Measurements from ENCODE around the gene ANKRD44.
A peak's percentile ranks its signal among the peaks of the same experiment; 100 is the strongest.

The ANKRD44 gene

GRCh38 chr2:197179744-197180498 lies 130.7 kb downstream of the ANKRD44 start:
- Histone ChIP-seq H2AFZ (ENCODE audit: low read depth, low read length) (no peak overlapping the region), H3K4me2 (ENCODE audit: low read length, poor library complexity, severe bottlenecking) (no peak overlapping the region), H4K8ac (ENCODE audit: low read length) (peak overlapping the region; percentile 58), H2BK120ac (ENCODE audit: low read depth, low read length) (no peak overlapping the region), H3K9ac (ENCODE audit: low read length) (peak overlapping the region; percentile 54), H3K14ac (ENCODE audit: low read length in 2 of 2) (no peak overlapping the region), H3K4ac (ENCODE audit: low read depth in 1 of 2, low read length in 2 of 2) (no peak overlapping the region), H3K4me3 (ENCODE audit: insufficient read depth in 1 of 2, low read depth in 1 of 2, low read length in 2 of 2) (no peak overlapping the region), H3K9me3 (ENCODE audit: control insufficient read depth, low read length) (no peaks in the 10 kb centered on the region), H3K4me1 (ENCODE audit: control insufficient read depth, insufficient read depth, low read depth, low read length) (peaks cover 10% of the 10 kb centered on the region), H3K18ac (ENCODE audit: low read depth in 1 of 2, low read length in 2 of 2) (no peak overlapping the region), H3K23ac (ENCODE audit: low read length in 2 of 2) (no peak overlapping the region), H3K27ac (ENCODE audit: low read length, poor library complexity, severe bottlenecking) (peak overlapping the region; percentile 53), H2BK12ac (ENCODE audit: low read length in 2 of 2) (peak overlapping the region in 1 of 2 experiments; percentile 90), H2BK15ac (ENCODE audit: low read depth, poor library complexity, severe bottlenecking) (peak overlapping the region; percentile 17), H4K91ac (ENCODE audit: low read length) (no peak overlapping the region), H3K79me1 (replicated peaks; ENCODE audit: low read length, poor library complexity, severe bottlenecking) (no peaks in the 10 kb centered on the region), H3K36me3 (ENCODE audit: control insufficient read depth in 1 of 2, insufficient read depth in 2 of 2, low read depth in 1 of 2, low read length in 2 of 2) (no peaks in the 10 kb centered on the region), H3K27me3 (ENCODE audit: control insufficient read depth in 1 of 2, insufficient read depth in 1 of 2, low read length in 2 of 2) (no peaks in the 10 kb centered on the region), H2BK5ac (ENCODE audit: low read depth, low read length, poor library complexity, severe bottlenecking) (no peak overlapping the region), H2AK5ac (ENCODE audit: low read length, severe bottlenecking) (no peak overlapping the region)
- 22% methylated on average over 11 of the region's 12 CpGs for WGBS
- DNase-seq: peak; percentile 20

- no peaks in the 10 kb centered on the region for H3K9me3 ChIP-seq (ENCODE audit: control insufficient read depth, low read length)
- no peak overlapping the region for H2AFZ ChIP-seq (ENCODE audit: low read depth, low read length)
- H3K9ac ChIP-seq (ENCODE audit: low read length): no peak overlapping the region
- no peak overlapping the region for H3K4me2 ChIP-seq (ENCODE audit: low read length, poor library complexity, severe bottlenecking)
- no peak overlapping the region for H2AK5ac ChIP-seq (ENCODE audit: low read length, severe bottlenecking)
- no peak overlapping the region for H2BK15ac ChIP-seq (ENCODE audit: low read depth, poor library complexity, severe bottlenecking)
- H3K27ac ChIP-seq (ENCODE audit: low read length, poor library complexity, severe bottlenecking): no peak overlapping the region
- H3K4me3 ChIP-seq (ENCODE audit: insufficient read depth in 1 of 2, low read depth in 1 of 2, low read length in 2 of 2): no peak overlapping the region
- no peak overlapping the region for H2BK5ac ChIP-seq (ENCODE audit: low read depth, low read length, poor library complexity, severe bottlenecking)
- WGBS: 0% methylated on average over 1 of the region's 1 CpG
- DNase-seq: no peak
- H3K14ac ChIP-seq (ENCODE audit: low read length in 2 of 2): no peak overlapping the region
- no peak overlapping the region for H3K18ac ChIP-seq (ENCODE audit: low read depth in 1 of 2, low read length in 2 of 2)
- H3K27me3 ChIP-seq (ENCODE audit: control insufficient read depth in 1 of 2, insufficient read depth in 1 of 2, low read length in 2 of 2): no peaks in the 10 kb centered on the region
- H3K4ac ChIP-seq (ENCODE audit: low read depth in 1 of 2, low read length in 2 of 2): no peak overlapping the region
- H3K23ac ChIP-seq (ENCODE audit: low read length in 2 of 2): no peak overlapping the region
- H3K79me1 ChIP-seq (replicated peaks; ENCODE audit: low read length, poor library complexity, severe bottlenecking): no peaks in the 10 kb centered on the region
- H3K36me3 ChIP-seq (ENCODE audit: control insufficient read depth in 1 of 2, insufficient read depth in 2 of 2, low read depth in 1 of 2, low read length in 2 of 2): no peaks in the 10 kb centered on the region
- H4K8ac ChIP-seq (ENCODE audit: low read length): no peak overlapping the region
- no peak overlapping the region for H4K91ac ChIP-seq (ENCODE audit: low read length)
- no peak overlapping the region for H2BK120ac ChIP-seq (ENCODE audit: low read depth, low read length)
- no peak overlapping the region for H2BK12ac ChIP-seq (ENCODE audit: low read length in 2 of 2)
- peaks cover 11% of the 10 kb centered on the region for H3K4me1 ChIP-seq (ENCODE audit: control insufficient read depth, insufficient read depth, low read depth, low read length)
These were observed 134.1 kb downstream of the ANKRD44 start for GRCh38 chr2:197176522-197176921.

- no peak overlapping the region for H2BK5ac ChIP-seq (ENCODE audit: low read depth, low read length, poor library complexity, severe bottlenecking)
These were observed 136.0 kb downstream of the ANKRD44 start for GRCh38 chr2:197174539-197175094.

GRCh38 chr2:197171582-197171981 lies 139.0 kb downstream of the ANKRD44 start:
- H3K79me1 ChIP-seq (replicated peaks; ENCODE audit: low read length, poor library complexity, severe bottlenecking): no peaks in the 10 kb centered on the region
- H3K27me3 ChIP-seq (ENCODE audit: control insufficient read depth in 1 of 2, insufficient read depth in 1 of 2, low read length in 2 of 2): no peaks in the 10 kb centered on the region

More at GRCh38 chr2:197174539-197175094, 136.0 kb downstream of the ANKRD44 start:
- Histone ChIP-seq H3K4ac (ENCODE audit: low read depth in 1 of 2, low read length in 2 of 2) (no peak overlapping the region), H3K27me3 (ENCODE audit: control insufficient read depth in 1 of 2, insufficient read depth in 1 of 2, low read length in 2 of 2) (no peaks in the 10 kb centered on the region), H2BK12ac (ENCODE audit: low read length in 2 of 2) (no peak overlapping the region), H2AK5ac (ENCODE audit: low read length, severe bottlenecking) (no peak overlapping the region), H3K36me3 (ENCODE audit: control insufficient read depth in 1 of 2, insufficient read depth in 2 of 2, low read depth in 1 of 2, low read length in 2 of 2) (no peaks in the 10 kb centered on the region), H3K79me1 (replicated peaks; ENCODE audit: low read length, poor library complexity, severe bottlenecking) (no peaks in the 10 kb centered on the region), H3K4me1 (ENCODE audit: control insufficient read depth, insufficient read depth, low read depth, low read length) (peaks cover 4% of the 10 kb centered on the region), H4K91ac (ENCODE audit: low read length) (no peak overlapping the region), H3K9ac (ENCODE audit: low read length) (no peak overlapping the region), H3K18ac (ENCODE audit: low read depth in 1 of 2, low read length in 2 of 2) (no peak overlapping the region), H3K14ac (ENCODE audit: low read length in 2 of 2) (no peak overlapping the region), H4K8ac (ENCODE audit: low read length) (no peak overlapping the region), H2BK15ac (ENCODE audit: low read depth, poor library complexity, severe bottlenecking) (no peak overlapping the region), H3K4me2 (ENCODE audit: low read length, poor library complexity, severe bottlenecking) (no peak overlapping the region), H3K23ac (ENCODE audit: low read length in 2 of 2) (no peak overlapping the region), H3K9me3 (ENCODE audit: control insufficient read depth, low read length) (no peaks in the 10 kb centered on the region), H2AFZ (ENCODE audit: low read depth, low read length) (no peak overlapping the region), H2BK120ac (ENCODE audit: low read depth, low read length) (no peak overlapping the region), H3K4me3 (ENCODE audit: insufficient read depth in 1 of 2, low read depth in 1 of 2, low read length in 2 of 2) (no peak overlapping the region), H3K27ac (ENCODE audit: low read length, poor library complexity, severe bottlenecking) (no peak overlapping the region)
- WGBS: 48% methylated on average over 2 of the region's 2 CpGs
- DNase-seq: no peak

More at GRCh38 chr2:197171582-197171981, 139.0 kb downstream of the ANKRD44 start:
- WGBS: 86% methylated on average over 4 of the region's 4 CpGs
- H2BK12ac ChIP-seq (ENCODE audit: low read length in 2 of 2): no peak overlapping the region
- no peak overlapping the region for H2BK5ac ChIP-seq (ENCODE audit: low read depth, low read length, poor library complexity, severe bottlenecking)
- H4K8ac ChIP-seq (ENCODE audit: low read length): no peak overlapping the region
- H3K14ac ChIP-seq (ENCODE audit: low read length in 2 of 2): no peak overlapping the region
- no peak overlapping the region for H2AK5ac ChIP-seq (ENCODE audit: low read length, severe bottlenecking)
- no peak overlapping the region for H3K4me2 ChIP-seq (ENCODE audit: low read length, poor library complexity, severe bottlenecking)
- DNase-seq: no peak
- H3K27ac ChIP-seq (ENCODE audit: low read length, poor library complexity, severe bottlenecking): no peak overlapping the region
- no peak overlapping the region for H3K23ac ChIP-seq (ENCODE audit: low read length in 2 of 2)
- no peak overlapping the region for H3K4me3 ChIP-seq (ENCODE audit: insufficient read depth in 1 of 2, low read depth in 1 of 2, low read length in 2 of 2)
- H3K4me1 ChIP-seq (ENCODE audit: control insufficient read depth, insufficient read depth, low read depth, low read length): peaks cover 2% of the 10 kb centered on the region
- no peak overlapping the region for H4K91ac ChIP-seq (ENCODE audit: low read length)
- H3K4ac ChIP-seq (ENCODE audit: low read depth in 1 of 2, low read length in 2 of 2): no peak overlapping the region
- H2BK120ac ChIP-seq (ENCODE audit: low read depth, low read length): no peak overlapping the region
- no peak overlapping the region for H3K18ac ChIP-seq (ENCODE audit: low read depth in 1 of 2, low read length in 2 of 2)
- no peak overlapping the region for H2AFZ ChIP-seq (ENCODE audit: low read depth, low read length)
- H3K9me3 ChIP-seq (ENCODE audit: control insufficient read depth, low read length): no peaks in the 10 kb centered on the region
- no peak overlapping the region for H3K9ac ChIP-seq (ENCODE audit: low read length)
- H3K36me3 ChIP-seq (ENCODE audit: control insufficient read depth in 1 of 2, insufficient read depth in 2 of 2, low read depth in 1 of 2, low read length in 2 of 2): no peaks in the 10 kb centered on the region
- no peak overlapping the region for H2BK15ac ChIP-seq (ENCODE audit: low read depth, poor library complexity, severe bottlenecking)
